NCI-H2107 treated with DMSO at 0.1 percent for 48 hours (cell line): Measurements from ENCODE around the gene ALOX15B.

Experiments used
- DNase-seq: peaks from one replicate; lab custom pipeline; 2025; ENCODE audit not compliant: unreplicated experiment; lab: John Stamatoyannopoulos, UW

Gene ALOX15B

DNA sequence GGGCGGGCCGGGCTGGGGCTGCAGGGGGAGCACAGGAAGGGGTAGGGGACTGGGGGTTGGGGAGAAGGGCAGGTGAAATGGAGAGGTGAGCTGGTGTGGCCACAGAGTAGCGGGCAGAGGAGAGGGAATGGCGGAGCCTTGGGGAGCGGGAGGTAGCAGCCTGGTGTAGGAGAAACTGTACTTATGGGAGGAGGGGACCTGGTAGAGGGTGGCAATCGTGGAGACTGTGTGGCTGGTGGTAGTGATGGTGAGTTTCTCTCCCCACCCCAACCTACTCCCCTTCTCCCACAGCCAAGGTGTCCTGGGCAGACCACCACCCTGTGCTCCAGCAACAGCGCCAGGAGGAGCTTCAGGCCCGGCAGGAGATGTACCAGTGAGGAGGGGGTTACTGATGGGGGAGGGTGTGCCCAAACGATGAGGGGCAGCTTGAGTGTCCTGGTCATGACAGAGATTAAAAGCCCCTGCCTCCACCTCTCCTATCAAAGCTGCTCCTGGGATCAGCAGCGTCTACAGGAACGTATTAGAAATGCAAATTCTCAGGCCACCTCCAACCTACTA lies 831 bp downstream of the ALOX15B start:
- DNase-seq: no peak

DNA sequence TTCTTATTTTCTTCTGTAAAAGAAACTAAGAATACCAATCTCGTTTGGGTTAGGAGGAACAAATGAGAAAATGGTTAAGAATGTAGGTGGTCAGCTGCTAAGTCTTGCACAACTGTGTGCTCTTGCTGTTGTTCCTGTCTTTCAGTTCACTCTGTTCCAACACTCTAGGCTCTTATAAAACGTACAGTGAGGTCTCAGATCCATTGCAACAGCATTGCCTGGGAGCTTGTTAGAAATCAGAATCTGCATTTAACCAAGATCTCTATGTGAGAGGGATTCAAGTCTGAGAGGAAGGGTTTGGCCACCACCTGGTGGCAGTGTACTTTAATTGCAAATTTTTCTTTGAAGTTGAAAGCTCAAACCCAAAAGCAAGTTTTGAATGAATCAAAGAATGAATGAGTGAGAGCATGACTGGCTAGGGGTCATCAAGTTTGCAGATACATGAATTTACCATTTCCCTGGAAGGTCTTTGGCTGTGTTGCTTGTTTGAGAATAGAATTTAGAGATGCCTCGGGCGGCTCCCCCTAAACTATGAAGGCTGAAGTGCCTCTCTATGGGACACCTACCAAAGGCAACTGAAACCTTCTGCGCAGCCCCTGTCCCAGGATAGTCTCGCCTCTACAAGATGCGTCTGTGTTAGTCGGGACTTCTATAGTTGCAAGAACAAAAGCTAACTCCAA lies 2.5 kb downstream of the ALOX15B start:
- peak; percentile 20 for DNase-seq

DNA sequence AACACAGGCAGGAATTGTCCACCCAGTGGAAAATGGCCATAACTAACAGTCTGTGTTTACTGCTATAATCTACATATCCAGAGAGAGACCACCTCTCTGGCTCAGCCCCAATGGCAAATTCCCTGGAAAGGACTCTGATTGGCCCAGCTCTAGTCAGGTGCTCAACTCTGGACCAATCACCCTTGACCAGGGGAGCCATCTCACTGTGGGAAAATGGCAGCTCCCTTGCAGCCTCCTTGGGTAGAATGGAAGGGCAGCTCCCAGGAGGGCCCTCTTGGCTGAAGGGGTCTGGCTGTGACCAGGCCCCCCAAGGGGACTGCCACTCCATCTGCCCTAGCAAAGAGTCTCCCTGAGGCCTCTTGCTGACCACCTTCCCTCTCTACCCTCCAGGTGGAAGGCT lies 3.1 kb downstream of the ALOX15B start:
- DNase-seq: no peak

DNA sequence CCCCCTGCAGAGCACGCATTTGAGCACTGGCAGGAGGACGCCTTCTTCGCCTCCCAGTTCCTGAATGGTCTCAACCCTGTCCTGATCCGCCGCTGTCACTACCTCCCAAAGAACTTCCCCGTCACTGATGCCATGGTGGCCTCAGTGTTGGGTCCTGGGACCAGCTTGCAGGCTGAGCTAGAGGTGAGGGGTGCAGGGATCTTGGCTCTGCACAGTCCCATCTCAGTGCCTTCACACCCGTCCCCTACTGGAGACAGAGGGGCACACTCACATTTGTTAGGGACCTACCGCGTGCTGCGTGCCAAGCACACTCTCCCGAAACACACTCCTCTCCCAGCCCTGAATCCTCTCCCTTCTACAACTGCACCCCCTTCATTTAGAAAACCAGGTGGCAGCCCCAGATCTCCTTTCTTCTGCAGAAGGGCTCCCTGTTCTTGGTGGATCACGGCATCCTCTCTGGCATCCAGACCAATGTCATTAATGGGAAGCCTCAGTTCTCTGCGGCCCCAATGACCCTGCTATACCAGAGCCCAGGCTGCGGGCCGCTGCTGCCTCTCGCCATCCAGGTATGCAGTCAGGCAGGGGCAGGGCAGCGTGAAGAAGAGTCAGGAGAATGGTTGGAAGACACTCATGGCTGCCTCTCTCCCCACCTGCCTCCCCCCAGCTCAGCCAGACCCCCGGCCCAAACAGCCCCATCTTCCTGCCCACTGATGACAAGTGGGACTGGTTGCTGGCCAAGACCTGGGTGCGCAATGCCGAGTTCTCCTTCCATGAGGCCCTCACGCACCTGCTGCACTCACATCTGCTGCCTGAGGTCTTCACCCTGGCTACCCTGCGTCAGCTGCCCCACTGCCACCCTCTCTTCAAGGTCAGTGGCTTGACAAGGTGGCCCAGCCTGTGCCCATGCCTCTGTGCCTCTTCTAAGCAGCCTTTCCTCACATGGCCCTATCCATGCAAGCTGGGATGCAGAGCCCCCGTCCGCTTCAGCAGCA lies 6.3 kb downstream of the ALOX15B start:
- DNase-seq: no peak

DNA sequence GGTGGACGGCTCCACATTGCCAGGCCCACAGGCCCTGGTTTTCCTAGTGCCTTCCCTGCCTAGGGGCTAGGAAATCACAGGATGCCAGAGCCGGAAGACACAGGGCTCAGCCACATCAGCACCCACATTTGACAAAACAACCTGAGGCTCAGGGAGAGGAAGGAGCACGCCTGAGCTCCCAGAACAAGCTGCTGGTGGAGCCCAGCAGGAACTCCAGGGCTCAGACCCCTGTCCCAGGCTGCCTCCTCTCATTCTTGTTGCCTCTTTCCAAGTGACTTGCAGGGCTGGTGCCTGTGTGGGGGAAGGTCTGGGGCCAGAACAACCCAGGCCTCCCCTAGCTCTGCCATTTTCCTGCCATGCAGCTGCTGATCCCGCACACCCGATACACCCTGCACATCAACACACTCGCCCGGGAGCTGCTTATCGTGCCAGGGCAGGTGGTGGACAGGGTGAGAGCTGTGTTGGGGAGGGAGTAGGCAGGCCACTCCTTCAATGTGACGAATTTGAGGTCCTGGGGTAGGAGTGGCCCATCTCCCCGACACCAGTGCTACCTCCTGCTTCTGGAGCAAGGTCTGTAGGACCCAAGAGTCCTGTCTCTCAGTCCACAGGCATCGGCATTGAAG lies 7.6 kb downstream of the ALOX15B start:
- DNase-seq: no peak

DNA sequence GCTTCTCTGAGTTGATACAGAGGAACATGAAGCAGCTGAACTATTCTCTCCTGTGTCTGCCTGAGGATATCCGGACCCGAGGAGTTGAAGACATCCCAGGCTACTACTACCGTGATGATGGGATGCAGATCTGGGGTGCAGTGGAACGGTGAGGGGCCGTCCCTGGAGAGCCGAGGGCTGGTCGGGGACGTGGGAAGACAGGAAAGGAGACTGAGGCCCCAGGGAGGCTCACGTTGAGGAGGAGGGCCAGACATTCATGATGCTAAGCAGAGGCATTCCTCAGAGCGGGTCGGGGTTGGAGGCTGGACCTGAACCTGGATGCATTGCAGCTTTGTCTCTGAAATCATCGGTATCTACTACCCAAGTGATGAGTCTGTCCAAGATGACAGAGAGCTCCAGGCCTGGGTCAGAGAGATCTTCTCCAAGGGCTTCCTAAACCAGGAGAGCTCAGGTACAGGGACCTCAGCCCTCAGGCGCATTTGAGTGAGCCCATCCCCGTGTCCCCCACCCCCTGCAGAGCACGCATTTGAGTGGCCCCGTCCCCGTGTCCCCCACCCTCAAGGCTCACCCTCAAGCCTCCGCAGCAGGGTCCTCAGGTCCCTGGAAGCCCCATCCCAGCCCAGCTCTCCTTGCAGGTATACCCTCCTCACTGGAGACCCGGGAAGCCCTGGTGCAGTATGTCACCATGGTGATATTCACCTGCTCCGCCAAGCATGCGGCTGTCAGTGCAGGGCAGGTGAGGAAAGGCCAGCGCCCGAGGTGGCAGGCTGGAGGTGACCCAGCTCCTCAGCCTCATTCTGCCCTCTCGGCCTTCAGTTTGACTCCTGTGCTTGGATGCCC lies 8.3 kb downstream of the ALOX15B start:
- no peak for DNase-seq

DNA sequence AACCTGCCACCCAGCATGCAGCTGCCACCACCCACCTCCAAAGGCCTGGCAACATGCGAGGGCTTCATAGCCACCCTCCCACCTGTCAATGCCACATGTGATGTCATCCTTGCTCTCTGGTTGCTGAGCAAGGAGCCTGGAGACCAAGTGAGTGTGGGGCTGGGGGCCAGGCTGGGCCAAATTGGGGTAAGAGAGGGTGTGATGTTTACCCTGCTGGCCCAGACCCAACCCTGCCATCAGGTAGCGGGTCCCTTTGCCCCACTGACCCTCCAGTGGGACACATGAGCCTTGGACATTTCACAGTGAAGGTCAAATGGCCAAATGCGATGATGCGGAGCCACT lies 8.9 kb downstream of the ALOX15B start:
- no peak for DNase-seq

DNA sequence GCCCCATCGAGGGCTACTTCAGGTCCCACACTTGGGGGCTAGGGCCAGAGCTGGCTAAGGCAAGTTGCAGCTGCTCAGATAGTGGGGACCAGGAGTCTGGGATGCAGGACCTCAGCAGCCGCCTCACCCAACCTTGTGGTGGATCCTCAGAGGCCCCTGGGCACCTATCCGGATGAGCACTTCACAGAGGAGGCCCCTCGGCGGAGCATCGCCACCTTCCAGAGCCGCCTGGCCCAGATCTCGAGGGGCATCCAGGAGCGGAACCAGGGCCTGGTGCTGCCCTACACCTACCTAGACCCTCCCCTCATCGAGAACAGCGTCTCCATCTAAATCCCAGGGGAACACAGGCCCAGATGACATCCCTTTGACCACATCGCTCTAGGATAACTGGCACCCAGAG lies 9.4 kb downstream of the ALOX15B start:
- DNase-seq: no peak

DNA sequence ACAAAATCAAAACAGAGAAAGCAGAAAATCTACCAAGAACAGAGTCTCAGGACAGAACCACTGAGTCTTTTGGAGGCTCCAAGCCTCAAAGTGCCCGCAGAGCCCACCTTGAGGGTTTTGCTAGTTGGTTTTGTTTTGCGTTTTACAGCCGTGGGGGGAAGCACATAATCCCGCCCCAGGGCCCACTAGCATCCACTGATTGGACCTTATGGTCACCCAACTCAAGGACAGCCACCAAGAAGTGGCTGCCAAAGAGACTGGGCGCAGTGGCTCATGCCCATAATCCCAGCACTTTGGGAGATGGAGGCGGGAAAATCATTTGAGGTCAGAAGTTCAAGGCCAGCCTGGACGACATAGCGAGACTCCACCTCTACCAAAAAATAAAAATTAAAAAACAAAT lies 9.9 kb downstream of the ALOX15B start:
- DNase-seq: no peak

DNA sequence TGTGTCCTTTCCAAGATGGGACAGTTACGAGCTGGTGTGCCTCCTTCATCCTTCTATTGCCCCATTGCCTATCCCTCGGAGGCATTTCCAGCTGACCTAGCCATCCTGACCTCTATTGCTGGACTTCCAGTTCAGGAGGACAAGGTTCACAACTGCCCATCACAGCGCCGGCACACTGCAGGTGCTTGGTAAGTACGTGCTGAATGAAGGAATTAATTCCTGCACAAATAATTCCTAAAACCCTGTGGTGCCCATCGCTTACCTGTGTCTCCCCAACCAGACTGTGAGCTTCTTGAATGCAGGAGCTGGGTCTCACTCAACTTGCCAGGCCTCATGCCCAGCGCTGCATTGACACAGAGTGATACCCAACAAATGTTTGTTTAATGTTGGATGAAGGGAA lies 13.0 kb downstream of the ALOX15B start:
- DNase-seq: no peak

DNA sequence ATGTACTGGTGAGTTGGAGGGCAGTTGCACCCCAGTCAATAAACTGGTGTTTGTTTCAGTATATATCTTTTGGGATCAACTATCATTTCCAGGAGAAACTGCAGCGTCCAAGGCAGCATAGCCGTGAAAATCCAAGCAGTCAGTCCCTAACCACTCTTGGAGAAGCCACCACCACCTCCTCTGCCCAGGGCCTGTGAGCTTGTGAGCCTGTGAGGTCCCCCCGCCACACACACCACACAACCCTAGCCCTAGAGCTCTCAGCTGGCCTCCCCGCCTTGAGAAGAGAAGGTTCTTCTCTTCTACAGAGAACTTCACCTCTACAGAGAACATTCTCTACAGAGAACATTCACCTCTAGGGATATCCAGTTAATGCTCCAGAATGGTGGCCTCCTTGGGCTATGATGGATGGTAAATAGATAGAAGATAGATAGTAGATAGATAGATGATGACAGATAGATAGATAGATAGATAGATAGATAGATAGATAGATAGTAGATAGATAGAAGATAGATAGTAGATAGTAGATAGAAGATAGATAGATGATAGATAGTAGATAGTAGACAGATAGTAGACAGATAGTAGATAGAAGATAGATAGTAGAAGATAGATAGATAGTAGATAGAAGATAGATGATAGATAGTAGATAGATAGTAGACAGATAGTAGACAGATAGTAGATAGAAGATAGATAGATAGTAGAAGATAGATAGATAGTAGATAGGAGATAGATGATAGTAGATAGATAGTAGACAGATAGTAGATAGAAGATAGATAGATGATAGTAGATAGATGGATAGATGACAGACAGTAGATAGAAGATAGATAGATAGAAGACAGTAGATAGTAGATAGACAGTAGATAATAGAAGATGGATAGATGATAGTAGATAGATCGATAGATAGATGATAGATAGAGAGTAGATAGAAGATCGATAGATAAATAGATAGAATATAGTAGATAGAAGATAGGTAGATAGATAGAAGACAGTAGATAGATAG lies 13.7 kb downstream of the ALOX15B start:
- no peak for DNase-seq

DNA sequence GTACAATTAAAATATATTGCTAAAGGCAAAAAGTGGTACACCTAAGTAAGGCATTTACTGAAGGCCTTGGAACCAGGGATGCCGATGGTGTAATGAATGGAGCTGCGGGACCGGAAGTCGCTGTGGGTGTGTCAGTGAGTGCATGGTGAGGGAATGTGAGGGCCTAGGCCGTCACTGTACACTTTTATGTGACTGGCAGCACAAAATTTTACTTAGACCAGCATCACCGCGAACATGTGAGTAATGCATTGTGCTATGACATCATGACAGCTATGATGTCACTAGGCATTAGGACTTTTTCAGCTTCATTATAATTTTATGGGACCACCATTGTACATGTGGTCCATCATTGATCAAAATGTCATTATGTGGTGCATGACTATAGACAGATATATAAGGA lies 14.7 kb downstream of the ALOX15B start:
- DNase-seq: no peak

DNA sequence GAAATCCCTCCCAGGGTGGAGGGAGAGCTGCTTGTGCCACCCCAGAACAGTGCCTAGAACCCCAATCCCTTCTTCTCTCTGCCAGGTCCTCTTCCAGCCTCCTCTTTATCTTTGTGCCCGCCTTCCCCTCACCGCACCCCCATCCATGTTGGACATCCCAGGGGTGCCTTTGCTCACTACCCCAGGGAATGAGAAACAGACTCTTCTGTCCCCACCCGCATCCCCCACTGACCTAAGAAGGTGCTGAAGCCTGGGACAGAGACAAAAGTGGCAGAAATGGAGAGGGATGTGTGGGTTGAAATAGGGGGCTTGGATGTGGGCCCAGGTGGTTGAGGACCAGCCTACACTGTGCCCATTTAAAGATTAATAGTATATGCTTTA lies 17.0 kb downstream of the ALOX15B start:
- no peak for DNase-seq

DNA sequence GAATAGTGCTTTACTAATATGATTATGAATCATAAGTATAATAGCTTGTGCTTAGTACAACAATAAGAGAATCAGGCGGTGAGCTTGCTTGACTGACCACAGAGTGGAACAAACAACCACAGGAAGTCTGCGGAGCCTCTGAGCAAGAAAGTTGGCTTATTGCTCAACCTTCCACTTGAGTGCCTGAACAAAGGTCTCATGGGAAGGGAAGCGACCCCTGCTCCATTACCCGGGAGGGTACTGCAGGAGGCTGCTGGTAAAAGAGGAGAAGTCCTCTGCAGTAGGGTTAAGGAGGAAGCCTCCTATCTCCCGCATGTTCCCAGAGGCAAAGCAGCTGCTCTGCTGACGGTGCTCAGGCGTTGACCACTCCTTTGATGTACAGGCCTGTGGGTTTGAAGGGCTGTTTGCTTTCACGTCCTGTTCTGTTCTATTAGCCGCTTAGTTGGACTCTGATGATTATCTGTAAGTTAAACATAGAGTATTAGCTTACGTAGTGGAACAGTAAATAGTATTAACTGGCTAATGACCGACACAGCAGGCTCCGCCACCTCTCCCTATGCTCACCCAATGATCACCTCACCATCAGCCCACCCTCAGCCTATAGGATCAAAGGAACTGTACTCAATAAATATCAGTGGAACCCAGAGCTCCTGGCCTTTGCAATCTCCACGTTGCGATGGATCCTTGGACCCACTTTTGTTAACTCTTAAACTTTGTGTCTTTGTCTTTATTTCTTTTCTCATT lies 17.5 kb downstream of the ALOX15B start:
- no peak for DNase-seq

DNA sequence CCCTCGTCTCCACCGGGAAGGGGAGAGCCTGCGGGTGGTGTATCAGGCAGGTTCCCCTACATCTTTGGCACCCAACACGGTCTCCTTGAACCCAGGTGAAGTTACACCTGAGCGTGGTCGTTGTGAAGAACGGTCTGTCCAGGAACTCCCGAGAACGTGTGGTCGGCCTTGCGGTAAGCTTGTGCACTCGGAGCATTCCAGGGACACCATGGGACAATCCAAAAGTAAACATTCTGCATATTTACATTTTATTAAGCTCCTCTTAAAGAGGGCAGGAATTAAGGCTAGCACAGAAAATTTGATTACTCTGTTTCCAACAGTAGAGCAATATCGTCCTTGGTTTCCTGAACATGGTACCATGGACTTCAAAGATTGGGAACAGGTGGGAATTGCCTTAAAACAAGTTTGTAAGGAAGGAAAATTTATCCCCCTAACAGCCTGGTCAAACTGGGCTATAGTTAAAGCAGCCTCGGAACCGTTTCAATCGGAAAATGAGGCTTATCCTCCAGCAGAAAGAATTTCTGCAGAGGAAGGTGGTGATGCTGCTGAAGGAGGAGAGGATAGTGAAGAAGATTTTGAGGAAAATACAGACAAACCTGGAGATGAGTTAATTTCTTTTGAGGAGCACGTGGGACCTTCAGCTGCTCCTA lies 18.2 kb downstream of the ALOX15B start:
- no peak for DNase-seq

DNA sequence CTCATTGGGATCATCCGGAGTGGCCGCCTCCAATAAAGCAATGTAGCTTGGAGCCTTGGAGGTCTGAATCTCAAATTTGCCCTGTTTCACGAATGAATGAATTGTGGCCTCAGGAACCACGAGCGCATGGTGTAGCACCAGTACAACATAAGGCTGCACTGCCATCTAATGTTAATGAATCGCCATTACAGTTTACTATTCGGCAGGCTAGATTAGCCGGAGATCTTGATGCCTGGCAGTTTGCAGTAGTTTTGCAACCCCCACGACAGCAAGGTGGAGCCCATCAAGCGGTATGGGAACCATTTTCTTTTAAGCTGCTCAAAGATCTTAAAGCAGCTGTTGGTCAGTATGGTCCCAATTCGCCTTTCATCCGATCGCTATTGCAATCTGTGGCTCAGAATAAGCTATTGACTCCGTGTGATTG lies 18.8 kb downstream of the ALOX15B start:
- DNase-seq: peak; percentile 54

DNA sequence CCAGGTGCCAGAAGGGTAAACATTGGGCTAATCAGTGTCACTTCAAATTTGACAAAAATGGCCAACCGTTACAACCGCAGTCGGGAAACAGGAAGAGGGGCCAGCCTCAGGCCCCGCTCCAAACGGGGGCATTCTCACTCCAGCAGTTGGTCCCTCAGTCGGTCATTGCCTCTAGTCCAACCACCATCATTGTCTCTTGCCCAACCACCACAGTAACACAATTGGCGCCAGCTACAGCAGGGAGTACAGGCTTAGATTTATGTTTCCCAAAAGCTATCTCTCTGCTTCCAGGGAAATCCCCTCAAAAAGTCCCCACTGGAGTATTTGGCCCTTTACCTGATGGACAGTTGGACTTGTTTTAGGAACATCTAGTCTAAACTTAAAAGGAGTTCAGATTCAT lies 20.3 kb downstream of the ALOX15B start:
- no peak for DNase-seq

DNA sequence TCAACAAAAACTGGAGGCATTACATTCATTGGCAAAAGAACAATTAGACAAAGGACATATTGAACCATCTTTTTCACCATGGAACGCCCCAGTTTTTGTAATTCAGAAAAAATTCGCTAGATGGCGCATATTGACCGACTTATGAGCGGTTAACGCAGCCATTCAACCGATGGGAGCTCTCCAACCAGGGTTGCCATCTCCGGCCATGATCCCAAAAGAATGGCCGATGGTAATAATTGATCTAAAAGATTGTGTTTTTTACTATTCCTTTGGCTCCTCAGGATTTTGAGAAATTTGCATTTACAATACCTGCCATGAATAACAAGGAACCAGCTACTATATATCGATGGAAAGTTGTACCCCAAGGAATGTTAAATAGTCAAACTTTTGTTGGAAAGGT lies 21.4 kb downstream of the ALOX15B start:
- peak; percentile 8 for DNase-seq
